GM12892 (cell line): ENCODE results near the gene PET117.
"Not testable (repeated sequence)": the region's sequence is repeated elsewhere in the genome, so short reads cannot be mapped to it uniquely, and the experiment has no call there.

Experiments used
- POLR2A ChIP-seq: IDR thresholded peaks from 2 replicates; pipeline ENCODE4 v1.6.1; 2011; ENCODE audit warnings: low read depth, low read length, control low read depth
- TAF1 ChIP-seq: IDR thresholded peaks from 2 replicates; pipeline ENCODE4 v1.6.1; 2011; ENCODE audit warnings: low read depth, mild to moderate bottlenecking, control low read depth, low read length, borderline replicate concordance

- not testable (repeated sequence) for TF ChIP-seq POLR2A, TAF1
Observed at GRCh38 chr20:18100569-18100968, 37.1 kb upstream of the PET117 start.
